ENCODE measurements around the gene P2RY2.

Gene P2RY2

GRCh38 chr11:73242251-73243092 lies 24.4 kb downstream of the P2RY2 start:
- Histone ChIP-seq H3K4me3 (ENCODE audit: low read depth, low read length) (peak overlapping the region; percentile 61), H3K27me3 (ENCODE audit: control insufficient read depth, insufficient read depth, low read length) (no peaks in the 10 kb centered on the region), H3K9me3 (ENCODE audit: control insufficient read depth, insufficient read depth, low read length) (no peaks in the 10 kb centered on the region), H3K4me1 (ENCODE audit: control insufficient read depth, insufficient read depth, low read length) (no peaks in the 10 kb centered on the region), H3K36me3 (ENCODE audit: control insufficient read depth, insufficient read depth, low read length) (no peaks in the 10 kb centered on the region), H3K9ac (ENCODE audit: low read depth, low read length) (no peak overlapping the region)

GRCh38 chr11:73243093-73243485 lies 25.0 kb downstream of the P2RY2 start:
- H3K4me1 ChIP-seq (ENCODE audit: control insufficient read depth, insufficient read depth, low read length), result no peaks in the 10 kb centered on the region
- H3K9ac ChIP-seq (ENCODE audit: low read depth, low read length), result no peak overlapping the region
- H3K4me3 ChIP-seq (ENCODE audit: low read depth, low read length), result no peak overlapping the region
- no peaks in the 10 kb centered on the region for H3K9me3 ChIP-seq (ENCODE audit: control insufficient read depth, insufficient read depth, low read length)
- no peaks in the 10 kb centered on the region for H3K27me3 ChIP-seq (ENCODE audit: control insufficient read depth, insufficient read depth, low read length)
- no peaks in the 10 kb centered on the region for H3K36me3 ChIP-seq (ENCODE audit: control insufficient read depth, insufficient read depth, low read length)

GRCh38 chr11:73244589-73245240 lies 26.6 kb downstream of the P2RY2 start:
- Histone ChIP-seq H3K9me3 (ENCODE audit: control insufficient read depth, insufficient read depth, low read length) (no peaks in the 10 kb centered on the region), H3K4me1 (ENCODE audit: control insufficient read depth, insufficient read depth, low read length) (peaks cover 1% of the 10 kb centered on the region), H3K27me3 (ENCODE audit: control insufficient read depth, insufficient read depth, low read length) (no peaks in the 10 kb centered on the region), H3K36me3 (ENCODE audit: control insufficient read depth, insufficient read depth, low read length) (no peaks in the 10 kb centered on the region), H3K9ac (ENCODE audit: low read depth, low read length) (no peak overlapping the region), H3K4me3 (ENCODE audit: low read depth, low read length) (no peak overlapping the region)

GRCh38 chr11:73245461-73245860 lies 27.4 kb downstream of the P2RY2 start:
- H3K36me3 ChIP-seq (ENCODE audit: control insufficient read depth, insufficient read depth, low read length), result no peaks in the 10 kb centered on the region
- H3K27me3 ChIP-seq (ENCODE audit: control insufficient read depth, insufficient read depth, low read length), result no peaks in the 10 kb centered on the region
- peaks cover 2% of the 10 kb centered on the region for H3K4me1 ChIP-seq (ENCODE audit: control insufficient read depth, insufficient read depth, low read length)
- H3K4me3 ChIP-seq (ENCODE audit: low read depth, low read length), result no peak overlapping the region
- H3K9ac ChIP-seq (ENCODE audit: low read depth, low read length), result no peak overlapping the region
- H3K9me3 ChIP-seq (ENCODE audit: control insufficient read depth, insufficient read depth, low read length), result no peaks in the 10 kb centered on the region

- peaks cover 2% of the 10 kb centered on the region for H3K4me1 ChIP-seq (ENCODE audit: control insufficient read depth, insufficient read depth, low read length)
- H3K9ac ChIP-seq (ENCODE audit: low read depth, low read length), result no peak overlapping the region
- no peak overlapping the region for H3K4me3 ChIP-seq (ENCODE audit: low read depth, low read length)
- H3K9me3 ChIP-seq (ENCODE audit: control insufficient read depth, insufficient read depth, low read length), result no peaks in the 10 kb centered on the region
- no peaks in the 10 kb centered on the region for H3K27me3 ChIP-seq (ENCODE audit: control insufficient read depth, insufficient read depth, low read length)
- no peaks in the 10 kb centered on the region for H3K36me3 ChIP-seq (ENCODE audit: control insufficient read depth, insufficient read depth, low read length)
Observed at GRCh38 chr11:73246303-73246702, 28.2 kb downstream of the P2RY2 start.

- Histone ChIP-seq H3K27me3 (ENCODE audit: control insufficient read depth, insufficient read depth, low read length) (no peaks in the 10 kb centered on the region), H3K4me1 (ENCODE audit: control insufficient read depth, insufficient read depth, low read length) (peaks cover 2% of the 10 kb centered on the region), H3K4me3 (ENCODE audit: low read depth, low read length) (no peak overlapping the region), H3K9me3 (ENCODE audit: control insufficient read depth, insufficient read depth, low read length) (no peaks in the 10 kb centered on the region), H3K36me3 (ENCODE audit: control insufficient read depth, insufficient read depth, low read length) (no peaks in the 10 kb centered on the region), H3K9ac (ENCODE audit: low read depth, low read length) (no peak overlapping the region)
Observed at GRCh38 chr11:73248526-73249185, 30.6 kb downstream of the P2RY2 start.

GRCh38 chr11:73249304-73249703 lies 31.2 kb downstream of the P2RY2 start:
- H3K36me3 ChIP-seq (ENCODE audit: control insufficient read depth, insufficient read depth, low read length), result no peaks in the 10 kb centered on the region

GRCh38 chr11:73249853-73250783 lies 32.0 kb downstream of the P2RY2 start:
- Histone ChIP-seq H3K9me3 (ENCODE audit: control insufficient read depth, insufficient read depth, low read length) (no peaks in the 10 kb centered on the region), H3K4me1 (ENCODE audit: control insufficient read depth, insufficient read depth, low read length) (peaks cover 2% of the 10 kb centered on the region), H3K9ac (ENCODE audit: low read depth, low read length) (no peak overlapping the region), H3K36me3 (ENCODE audit: control insufficient read depth, insufficient read depth, low read length) (no peaks in the 10 kb centered on the region), H3K27me3 (ENCODE audit: control insufficient read depth, insufficient read depth, low read length) (no peaks in the 10 kb centered on the region), H3K4me3 (ENCODE audit: low read depth, low read length) (no peak overlapping the region)

More at GRCh38 chr11:73249304-73249703, 31.2 kb downstream of the P2RY2 start:
- no peaks in the 10 kb centered on the region for H3K27me3 ChIP-seq (ENCODE audit: control insufficient read depth, insufficient read depth, low read length)
- no peaks in the 10 kb centered on the region for H3K9me3 ChIP-seq (ENCODE audit: control insufficient read depth, insufficient read depth, low read length)
- H3K4me3 ChIP-seq (ENCODE audit: low read depth, low read length), result no peak overlapping the region
- H3K9ac ChIP-seq (ENCODE audit: low read depth, low read length), result no peak overlapping the region
- peaks cover 2% of the 10 kb centered on the region for H3K4me1 ChIP-seq (ENCODE audit: control insufficient read depth, insufficient read depth, low read length)

- no peaks in the 10 kb centered on the region for H3K36me3 ChIP-seq (ENCODE audit: control insufficient read depth, insufficient read depth, low read length)
- H3K9ac ChIP-seq (ENCODE audit: low read depth, low read length), result no peak overlapping the region
Observed at GRCh38 chr11:73252577-73253191, 34.6 kb downstream of the P2RY2 start.

GRCh38 chr11:73257342-73258103 lies 39.4 kb downstream of the P2RY2 start:
- no peaks in the 10 kb centered on the region for H3K36me3 ChIP-seq (ENCODE audit: control insufficient read depth, insufficient read depth, low read length)
- H3K27me3 ChIP-seq (ENCODE audit: control insufficient read depth, insufficient read depth, low read length), result no peaks in the 10 kb centered on the region
- H3K4me3 ChIP-seq (ENCODE audit: low read depth, low read length), result no peak overlapping the region
- no peak overlapping the region for H3K9ac ChIP-seq (ENCODE audit: low read depth, low read length)
- no peaks in the 10 kb centered on the region for H3K4me1 ChIP-seq (ENCODE audit: control insufficient read depth, insufficient read depth, low read length)
- H3K9me3 ChIP-seq (ENCODE audit: control insufficient read depth, insufficient read depth, low read length), result no peaks in the 10 kb centered on the region

More at GRCh38 chr11:73252577-73253191, 34.6 kb downstream of the P2RY2 start:
- Histone ChIP-seq H3K4me3 (ENCODE audit: low read depth, low read length) (no peak overlapping the region), H3K4me1 (ENCODE audit: control insufficient read depth, insufficient read depth, low read length) (peaks cover 2% of the 10 kb centered on the region), H3K27me3 (ENCODE audit: control insufficient read depth, insufficient read depth, low read length) (no peaks in the 10 kb centered on the region), H3K9me3 (ENCODE audit: control insufficient read depth, insufficient read depth, low read length) (no peaks in the 10 kb centered on the region)
